MV-4-11 (cell line): ENCODE data around the gene COMP.
A peak's percentile ranks its signal among the peaks of the same experiment; 100 is the strongest.
"Not testable (repeated sequence)": the region's sequence is repeated elsewhere in the genome, so short reads cannot be mapped to it uniquely, and the experiment has no call there.

Experiments
- DNase-seq: peaks from one replicate; lab custom pipeline; 2025; lab: John Stamatoyannopoulos, UW

The COMP gene

DNA sequence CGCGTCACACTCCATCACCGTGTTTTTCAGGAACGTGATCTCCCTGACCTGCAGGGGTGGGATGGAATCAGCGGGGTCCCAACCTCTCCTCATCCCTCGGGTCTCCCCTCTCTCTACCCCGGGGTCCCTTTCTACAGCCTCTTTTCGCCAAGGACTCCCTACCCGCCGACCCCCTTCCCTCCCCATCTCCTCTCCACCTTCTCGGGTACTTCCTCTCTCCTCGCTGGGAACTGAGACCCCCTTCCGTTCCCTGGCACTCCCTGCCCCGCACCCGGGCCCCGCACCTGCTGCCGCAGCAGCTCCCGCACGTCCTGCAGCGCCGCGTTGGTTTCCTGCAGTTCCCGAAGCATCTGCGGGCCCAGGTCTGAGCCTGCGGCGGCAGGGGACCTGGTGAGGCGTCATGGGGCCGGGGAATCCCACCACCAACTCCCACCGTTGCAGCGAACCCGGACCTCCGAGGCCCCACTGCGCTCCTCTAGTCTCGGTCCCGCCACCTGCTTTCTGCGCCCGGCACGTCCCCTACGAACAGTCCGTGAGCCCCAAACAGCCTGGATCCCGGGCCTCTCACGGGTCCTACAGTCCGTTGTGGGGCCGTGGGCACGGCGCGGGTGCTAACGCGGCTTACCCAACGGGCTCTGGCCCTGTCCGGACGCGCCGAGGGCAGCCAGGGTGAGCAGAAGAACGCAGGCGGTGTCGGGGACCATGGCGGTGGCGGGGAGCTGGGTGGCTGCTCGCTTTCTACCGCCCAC lies at the start of gene COMP:
COMP (minus strand) TSS at position 740 of the 749 bp plus-strand sequence; CDS start at position 704, 36 bp downstream.
- DNase-seq = no peak

DNA sequence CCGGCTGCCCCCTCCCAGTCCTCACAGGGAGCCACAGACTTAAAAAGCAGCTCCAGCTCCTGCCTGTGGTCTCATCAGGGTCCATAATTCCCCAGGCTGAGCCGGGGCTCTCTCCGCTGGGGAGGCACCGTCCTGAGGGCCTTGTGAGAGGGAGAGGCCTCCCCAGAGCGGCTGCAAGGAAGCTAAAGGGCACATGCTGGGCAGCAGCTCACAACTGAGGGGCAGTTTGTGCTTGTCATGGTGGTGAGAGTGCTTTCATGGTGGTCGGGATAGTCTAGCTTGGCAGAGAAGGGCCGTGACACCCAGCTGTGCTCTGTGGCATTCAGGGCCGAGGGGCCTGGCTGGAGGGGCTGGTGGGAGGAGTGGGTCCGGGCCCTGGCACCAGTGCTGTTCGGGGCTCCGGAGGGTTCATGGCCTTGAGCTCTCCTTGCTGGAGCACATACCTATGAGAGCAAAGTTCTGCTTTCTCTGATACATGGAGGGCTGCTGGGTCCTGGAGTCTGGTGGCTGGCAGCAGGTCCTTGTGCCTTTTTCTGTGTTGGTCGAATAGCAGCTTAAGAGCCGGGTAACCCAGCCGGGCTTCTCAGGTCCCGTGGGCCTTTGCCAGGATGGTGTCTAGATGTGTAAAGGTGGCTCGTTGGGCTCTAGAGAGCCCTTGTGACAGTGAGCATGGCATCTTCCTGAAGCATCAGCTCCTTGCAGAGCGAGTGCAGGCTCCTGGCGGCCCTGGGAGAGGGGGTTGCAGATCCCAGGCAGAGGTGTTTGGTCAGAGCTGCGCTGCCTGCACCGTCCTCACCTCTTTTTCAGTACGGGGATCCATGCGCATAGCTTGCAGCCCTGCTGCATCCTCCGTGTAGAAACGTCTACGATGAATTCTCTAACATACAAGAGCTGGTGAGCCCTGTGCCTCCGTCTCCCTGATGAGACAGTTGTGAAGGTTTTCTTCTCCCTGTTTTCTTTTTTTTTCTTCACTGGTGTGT lies 49.5 kb upstream of the COMP start:
- DNase-seq = no peak

DNA sequence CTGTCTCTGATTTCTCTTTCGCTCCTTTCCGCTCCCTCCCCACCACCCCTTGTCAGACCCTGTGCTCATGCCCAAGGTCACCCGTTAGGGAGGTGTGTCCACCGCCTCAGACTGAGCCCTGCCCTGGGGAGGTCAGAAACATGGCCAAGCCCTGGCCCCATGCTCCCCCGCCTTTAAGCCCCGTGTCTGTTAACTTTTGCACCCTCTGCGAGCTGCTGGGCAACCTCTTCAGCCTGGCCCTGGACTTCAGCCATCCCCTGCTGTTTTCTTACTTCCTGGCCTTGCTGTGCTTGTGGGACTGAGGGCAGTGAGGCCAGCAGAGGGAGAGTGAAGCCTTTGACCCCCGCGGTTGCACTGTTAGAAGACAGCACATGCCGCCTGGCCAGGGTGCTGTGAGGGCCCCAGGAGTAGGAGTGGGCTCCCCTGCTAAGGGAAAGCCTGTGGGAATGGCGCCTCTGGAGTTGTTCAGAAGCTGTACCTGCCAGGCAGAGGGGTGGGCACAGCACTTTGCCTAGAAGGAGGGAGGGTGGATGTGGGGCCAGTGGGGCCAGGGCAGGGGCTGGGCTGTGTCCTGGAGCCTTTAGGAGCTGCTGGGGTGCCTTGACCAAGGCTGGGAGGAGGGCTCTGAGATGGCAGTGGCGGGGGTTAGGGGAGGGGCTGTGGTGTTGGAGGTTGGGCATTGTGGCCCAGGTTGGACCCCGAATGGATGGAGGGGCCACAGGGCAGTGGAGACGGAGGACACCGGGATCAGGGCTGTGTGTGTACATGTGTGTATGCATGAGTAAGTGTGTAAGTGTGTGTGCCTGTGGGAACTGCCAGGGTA lies 48.6 kb upstream of the COMP start:
- no peak for DNase-seq

DNA sequence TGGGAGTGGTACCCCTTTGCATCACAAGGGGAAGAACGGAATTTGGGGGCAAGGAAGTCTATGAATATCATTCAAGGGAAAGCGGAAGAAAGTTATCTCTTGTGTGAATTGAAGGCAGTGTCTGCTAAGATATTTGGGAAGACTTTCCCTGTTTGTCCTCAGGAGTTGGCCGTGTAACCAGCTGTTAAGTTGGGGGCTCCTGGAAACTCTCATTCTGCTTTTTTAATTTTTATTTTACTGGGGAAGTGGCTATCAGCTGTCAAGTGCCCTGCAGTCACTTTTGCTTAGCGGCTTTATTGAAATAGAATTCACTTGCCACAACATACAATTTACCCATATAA lies 43.5 kb upstream of the COMP start:
- DNase-seq = no peak

DNA sequence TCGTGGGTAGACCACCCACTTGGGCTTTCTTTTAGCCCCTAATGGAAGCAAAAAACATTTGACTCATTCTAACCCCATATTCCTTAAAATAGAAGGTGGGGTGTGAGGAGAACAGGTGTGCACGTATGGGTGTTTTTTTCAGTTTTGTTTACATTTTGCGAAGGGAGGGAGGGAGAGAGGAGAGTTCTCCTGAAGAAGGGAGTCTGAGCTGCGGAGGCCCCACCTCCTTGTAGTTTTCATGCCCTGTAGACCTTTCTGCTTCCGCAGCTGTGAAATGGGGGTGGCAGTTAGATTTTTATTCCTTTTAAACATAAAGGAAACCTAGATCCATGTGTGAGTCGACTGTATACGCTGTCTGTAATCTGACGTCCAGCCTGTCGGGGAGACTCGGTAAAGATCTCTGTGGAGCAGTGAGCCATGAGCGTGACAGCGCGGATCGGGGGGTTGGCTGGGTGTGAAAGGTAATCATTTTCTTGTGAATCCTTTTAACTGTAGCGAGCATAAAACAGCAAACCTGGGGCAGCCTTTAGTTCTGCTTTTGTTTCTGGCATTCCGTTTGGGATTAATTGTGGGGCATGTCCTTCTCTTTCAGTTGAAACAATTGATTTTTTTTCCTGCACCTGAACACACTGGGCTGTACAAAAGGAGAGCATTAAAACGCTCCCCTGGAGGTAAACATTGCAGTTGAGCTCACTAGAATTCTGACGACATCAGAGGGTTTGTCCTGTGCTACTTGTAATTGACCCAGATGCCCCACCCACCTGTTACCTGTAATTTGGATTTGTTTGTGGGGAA lies 42.9 kb upstream of the COMP start:
- DNase-seq = no peak

DNA sequence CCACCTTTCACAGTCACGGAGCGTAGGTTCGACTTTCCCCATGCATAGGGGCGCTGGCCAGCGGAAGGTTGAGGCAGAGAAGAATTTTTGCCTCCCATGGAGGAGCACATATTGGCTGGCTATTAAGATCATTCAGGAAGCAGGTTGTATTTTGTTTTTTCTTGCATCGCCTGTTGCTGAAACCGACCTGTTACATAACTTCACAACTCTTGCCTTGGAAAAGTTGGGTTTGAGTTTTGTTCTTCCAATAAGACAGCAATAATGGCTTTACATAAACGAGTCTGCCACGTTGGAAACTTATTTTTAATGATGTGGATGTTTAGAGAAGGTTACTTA lies 42.0 kb upstream of the COMP start:
- DNase-seq = no peak

DNA sequence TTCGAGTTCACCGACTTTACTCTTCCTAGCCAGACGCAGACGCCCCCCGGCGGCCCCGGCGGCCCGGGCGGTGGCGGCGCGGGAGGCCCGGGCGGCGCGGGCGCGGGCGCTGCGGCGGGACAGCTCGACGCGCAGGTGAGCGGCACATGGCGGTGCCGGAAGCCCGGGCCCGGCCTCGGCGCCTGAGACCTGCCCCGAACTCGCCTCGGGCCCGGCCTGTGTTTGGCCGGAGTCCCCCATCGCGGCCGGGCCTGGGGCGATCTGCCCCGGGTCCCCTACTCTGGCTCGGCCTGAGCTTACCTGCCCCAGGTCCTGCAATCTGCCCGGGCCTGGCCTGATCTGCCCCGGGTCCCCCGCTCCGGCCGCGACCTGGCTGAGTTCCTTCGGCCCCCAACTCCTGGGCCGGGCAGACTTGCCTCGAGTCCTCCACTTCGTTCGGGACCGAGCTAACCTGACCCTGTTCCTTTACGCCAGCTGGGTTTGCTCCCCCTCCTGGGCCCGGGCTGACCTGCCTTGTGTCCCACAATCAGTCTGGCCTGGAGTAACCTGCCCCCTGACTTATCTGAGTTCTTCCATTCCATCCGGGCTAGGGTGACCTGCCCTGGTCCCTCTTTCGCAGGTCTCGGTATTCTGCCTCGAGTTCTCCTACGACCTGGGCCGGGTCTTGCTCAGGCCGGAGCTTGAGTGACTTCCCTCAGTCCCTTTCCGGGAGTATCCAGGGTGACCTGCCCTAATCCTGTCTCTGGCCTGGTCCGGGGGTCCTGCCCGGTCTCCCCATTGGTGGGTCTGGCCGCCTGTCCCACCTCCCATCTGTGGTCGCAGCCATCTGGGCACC lies 41.4 kb upstream of the COMP start:
- DNase-seq = no peak

DNA sequence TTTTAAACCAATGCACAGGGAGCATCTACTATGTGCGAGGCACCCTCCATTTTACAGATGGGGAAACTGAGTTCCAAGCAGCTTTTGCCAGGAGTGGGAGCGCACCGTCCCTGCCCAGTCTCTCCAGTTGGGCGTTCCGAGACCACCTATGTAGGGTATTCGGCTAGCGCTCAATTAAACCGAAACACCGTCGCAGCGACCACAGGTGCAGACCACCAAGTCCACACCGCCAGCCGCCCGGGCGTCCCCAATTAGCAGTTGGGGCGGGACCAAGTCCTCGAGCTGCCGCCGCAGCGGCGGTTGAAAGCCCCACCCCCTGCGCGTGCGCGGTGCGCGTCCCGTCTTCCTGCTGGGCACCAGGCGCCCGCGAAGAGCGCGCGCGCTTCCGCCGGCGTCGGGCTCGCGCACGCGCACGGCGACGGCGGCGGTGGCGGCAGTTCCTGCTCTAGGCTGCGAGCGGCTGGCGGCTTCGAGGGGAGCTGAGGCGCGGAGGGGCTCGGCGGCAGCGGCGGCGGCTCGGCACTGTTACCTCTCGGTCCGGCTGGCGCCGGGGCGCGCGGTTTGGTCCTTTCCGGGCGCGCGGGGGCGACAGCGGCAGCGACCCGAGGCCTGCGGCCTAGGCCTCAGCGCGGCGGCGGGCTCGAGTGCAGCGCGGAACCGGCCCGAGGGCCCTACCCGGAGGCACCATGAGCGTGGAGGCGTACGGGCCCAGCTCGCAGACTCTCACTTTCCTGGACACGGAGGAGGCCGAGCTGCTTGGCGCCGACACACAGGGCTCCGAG lies 40.6 kb upstream of the COMP start, which contains the start of gene UPF1:
UPF1 (plus strand) TSS at position 436 of the 782 bp plus-strand sequence; CDS start at position 687, 251 bp downstream.
- DNase-seq = peak; percentile 96

DNA sequence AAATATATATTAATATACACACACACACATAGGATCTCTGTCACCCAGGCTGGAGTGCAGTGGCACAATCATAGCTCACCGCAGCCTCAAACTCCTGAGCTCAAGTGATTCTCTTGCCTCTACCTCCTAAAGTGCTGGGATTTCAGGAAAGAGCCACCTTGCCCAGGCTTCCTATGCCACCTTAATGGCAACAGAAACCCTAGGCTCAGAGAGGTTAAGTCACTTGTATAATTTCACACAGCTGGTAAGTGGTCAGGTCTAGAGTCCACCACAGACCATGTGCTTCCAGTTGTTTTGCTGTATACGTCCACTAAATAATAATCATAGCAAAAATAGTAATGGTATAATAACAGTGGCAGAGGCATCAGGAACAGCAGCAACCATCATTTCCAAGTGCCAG lies 39.4 kb upstream of the COMP start:
- DNase-seq = no peak

DNA sequence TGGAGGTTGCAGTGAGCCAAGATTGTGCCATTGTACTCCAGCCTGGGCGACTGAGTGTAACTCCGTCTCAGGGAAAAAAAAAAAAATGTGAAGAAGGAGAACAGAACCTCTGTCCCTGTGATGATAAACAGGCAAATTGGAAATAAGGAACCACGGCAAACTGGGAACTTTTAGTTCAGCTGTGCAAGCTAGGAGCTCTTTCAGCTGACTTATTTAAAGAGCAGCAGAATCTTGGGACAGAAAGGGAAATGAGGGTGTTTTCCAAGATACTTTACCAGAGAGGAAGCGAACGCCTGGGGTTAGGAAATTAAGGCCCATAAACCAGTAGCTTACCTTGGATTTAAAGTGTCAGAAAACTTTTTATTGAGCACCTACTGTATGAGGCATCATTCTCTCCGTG lies 37.7 kb upstream of the COMP start:
- DNase-seq = no peak

DNA sequence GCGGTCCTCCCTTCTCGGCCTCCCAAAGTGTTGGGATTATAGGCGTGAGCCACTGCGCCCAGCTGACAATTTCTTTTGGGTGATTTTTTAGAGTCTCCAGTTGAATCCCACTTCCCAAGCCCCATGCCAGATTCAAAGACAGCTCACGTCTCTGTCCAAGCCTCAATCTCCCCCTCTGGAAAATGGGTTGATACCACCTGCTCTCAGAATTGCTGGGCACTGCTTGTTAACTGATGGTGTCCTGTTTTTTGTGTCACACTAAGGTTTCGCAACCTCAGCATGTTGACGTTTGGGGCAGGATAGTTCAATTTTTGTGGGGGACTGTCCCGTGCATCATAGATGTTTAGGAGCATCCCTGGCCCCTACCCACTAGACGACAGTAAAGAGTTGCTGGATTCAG lies 26.5 kb upstream of the COMP start:
- no peak for DNase-seq

DNA sequence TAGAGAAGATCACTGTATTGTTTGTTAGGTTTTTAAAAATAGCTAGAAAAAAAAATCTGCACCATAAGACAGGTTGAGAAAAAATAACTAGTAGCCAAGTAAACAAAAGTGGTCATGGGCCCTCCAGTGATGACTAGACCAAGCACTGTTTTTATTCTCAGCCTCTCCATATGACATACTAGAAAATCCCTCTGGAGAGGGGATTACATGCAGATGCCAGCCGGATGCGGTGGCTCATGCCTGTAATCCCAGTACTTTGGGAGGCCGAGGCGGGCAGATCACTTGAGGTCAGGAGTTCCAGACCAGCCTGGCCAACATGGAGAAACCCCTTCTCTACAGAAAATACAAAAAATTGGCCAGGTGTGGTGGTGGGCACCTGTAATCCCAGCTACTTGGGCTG lies 25.5 kb upstream of the COMP start:
- DNase-seq = not testable (repeated sequence)

DNA sequence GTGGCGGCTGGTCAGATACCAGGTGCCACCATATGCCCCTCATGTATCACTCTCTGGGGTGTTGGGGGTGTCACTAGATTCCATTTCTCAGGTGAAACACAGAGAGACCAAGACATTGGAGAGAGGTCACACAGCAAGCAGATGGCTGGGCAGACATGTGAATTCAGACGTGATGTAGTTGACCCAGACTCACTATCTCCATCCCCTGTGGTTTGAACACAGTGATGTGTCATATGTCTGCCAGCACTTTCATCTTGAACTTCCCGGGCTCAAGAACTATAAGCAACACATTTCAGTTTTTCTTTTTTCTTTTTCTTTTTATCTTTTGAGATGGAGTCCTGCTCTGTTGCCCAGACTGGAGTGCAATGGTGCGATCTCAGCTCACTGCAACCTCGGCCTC lies 24.6 kb upstream of the COMP start:
- DNase-seq = no peak

DNA sequence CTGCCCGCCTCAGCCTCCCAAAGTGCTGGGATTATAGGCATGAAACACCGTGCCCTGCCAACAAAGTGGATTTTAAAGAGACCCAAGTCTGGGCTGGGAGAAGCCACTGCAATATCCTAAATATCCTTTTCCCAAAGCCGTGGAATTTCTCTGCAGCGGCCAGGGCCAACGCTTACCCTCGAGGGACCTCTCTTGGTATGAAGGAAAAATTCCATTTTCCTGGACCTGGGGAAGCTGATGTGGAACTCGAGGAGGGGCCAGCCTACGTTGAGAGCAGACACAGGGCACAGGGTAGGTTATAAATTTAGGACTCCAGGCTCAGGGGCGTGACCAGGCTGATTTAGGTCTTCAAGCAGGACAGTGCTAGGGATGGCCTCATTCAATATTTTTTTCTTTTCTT lies 23.0 kb upstream of the COMP start:
- no peak for DNase-seq

DNA sequence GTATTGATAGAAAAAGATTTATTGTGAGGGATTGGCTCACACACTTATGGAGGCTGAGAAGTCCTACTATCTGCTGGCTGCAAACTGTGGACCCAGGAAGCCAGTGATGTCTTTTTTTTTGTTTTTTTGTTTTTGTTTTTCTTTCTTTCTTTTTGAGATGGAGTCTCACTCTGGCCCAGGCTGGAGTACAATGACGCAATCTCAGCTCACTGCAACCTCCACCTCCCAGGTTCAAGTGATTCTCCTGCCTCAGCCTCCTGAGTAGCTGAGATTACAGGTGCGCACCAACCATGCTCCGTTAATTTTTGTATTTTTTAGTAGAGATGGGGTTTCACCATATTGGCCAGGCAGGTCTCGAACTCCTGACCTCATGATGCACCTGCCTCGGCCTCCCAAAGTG lies 20.5 kb upstream of the COMP start:
- DNase-seq = not testable (repeated sequence)

DNA sequence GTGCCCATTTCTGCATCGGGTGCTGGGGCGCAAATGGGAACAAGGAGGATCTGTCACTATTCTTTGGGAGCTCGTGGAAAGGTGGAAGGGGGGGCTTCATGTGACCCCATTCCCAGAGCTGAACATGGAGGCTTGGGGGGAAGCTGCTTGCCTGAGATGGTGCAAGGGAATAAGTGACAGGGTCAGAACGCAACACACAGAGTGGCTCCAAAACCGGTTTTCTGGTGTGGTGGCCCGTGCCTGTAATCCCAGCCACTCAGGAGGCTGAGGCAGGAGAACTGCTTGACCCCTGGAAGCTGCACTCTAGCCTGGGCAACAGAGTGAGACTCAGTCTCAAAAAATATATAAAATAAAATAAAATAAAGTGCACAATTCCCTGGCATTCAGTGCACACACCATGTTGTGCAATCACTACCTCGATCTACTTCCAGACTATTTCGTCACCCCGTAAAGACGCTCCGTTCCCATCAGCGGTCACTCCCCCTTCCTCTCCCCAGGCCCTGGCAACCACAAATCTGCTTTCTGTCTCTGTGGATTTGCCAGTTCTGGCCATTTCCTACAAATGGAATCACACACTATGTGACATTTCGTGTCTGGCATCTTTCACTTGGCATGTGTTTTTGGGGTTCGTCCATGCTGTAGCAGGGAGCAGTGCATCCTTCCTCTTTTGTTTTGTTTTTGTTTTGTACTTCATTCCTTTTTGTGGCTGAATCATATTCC lies 18.2 kb upstream of the COMP start:
- DNase-seq = peak; percentile 92

DNA sequence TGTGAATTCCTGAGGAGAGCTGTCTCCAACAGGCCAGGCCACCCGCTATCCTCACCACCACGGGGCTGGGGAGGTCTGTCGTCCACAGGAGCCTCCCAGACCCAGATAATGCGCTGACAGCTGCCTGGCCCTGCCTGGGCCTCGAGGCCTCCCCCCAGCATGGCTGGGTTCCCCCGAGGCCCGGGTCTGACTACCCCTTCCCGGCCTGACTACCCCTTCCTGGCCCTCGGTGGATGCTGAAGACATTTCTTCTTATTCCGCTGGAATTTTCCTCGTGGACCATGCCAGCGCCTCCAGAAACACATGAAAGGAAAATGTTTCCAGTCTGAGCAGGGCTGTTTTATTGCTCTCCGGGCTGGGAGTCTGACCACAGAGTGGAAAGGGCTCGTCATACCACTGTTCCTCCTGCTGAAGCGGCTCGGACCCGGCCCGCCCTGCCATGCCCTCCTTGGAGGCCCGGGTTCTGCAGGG lies 16.8 kb upstream of the COMP start:
- DNase-seq = no peak

DNA sequence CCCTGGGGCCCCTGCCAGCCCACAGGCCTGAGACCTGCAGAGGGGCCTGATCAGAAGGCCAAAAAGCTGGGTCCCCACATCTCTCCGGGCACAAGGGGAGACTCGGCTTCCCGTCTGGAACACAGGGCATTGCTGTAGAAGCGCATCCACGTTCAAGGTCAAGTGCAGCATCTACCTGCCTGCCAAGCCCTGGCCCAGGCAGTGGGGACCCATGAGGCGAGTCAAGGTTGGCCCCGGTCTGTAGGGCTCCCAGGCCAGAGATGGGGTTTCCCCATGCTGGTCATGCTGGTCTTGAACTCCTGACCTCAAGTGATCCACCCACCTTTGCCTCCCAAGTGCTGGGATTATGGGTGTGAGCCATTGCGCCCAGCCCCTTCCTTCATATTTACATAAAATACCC lies 13.5 kb upstream of the COMP start:
- DNase-seq = no peak

DNA sequence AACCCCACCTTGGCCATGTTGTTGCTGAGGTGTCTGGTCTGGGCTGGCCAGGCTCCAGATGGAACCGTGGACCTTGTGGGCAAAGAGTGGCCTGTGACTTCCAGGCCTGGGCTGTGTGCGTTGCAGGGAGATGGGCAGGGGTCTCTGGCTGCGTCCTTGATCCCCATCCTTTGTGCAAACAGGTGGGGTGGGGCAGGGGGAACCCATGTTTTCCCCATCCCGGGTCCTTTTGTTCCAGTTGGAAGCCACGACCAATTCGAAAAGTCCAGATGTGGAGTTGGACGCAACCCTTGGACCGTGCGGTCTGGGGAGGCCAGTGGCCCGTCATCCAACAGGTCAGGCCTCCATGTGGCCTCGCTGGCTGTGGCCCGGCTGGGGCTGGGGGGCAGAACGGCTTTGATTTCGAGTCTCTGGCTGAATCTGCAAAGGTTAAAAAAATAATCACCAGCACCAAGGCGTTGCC lies 13.1 kb upstream of the COMP start:
- DNase-seq = no peak
